HCT116 (cell line): Measurements from ENCODE around the gene THAP11. TPM values are rescaled to one million over a fixed set of nuclear protein-coding genes. Genes with fewer than 3 reads are reported as not detected.

ENCODE experiments used
- ATAC-seq: fragments of 200-7000 bp; cut with Tn5 transposase; 2 replicates; pipeline ENCODE4 v1.9.1; 2020; ENCODE audit warnings: mild to moderate bottlenecking, moderate library complexity
- BruUV-seq: library from RNA; stranded (reverse); fragments of 400-500 nt; replicated peaks from 2 replicates; lab custom pipeline; 2021; lab: Mats Ljungman, UMichigan
- CTCF ChIA-PET: fragments of 300-600 bp; sonication (Branson Sonifier 250); formaldehyde crosslinking; loops from one replicate; lab custom pipeline; 2021; ENCODE audit warnings: antibody characterized with exemption; lab: Charles Lee
- POLR2A ChIA-PET: fragments of 300-600, 350-600 bp; sonication (Branson Sonifier 250); formaldehyde crosslinking; loops from one replicate; lab custom pipeline; 2021; ENCODE audit warnings: antibody characterized with exemption; lab: Charles Lee
- RAD21 ChIA-PET, 2 experiments: fragments of 300-600 bp; sonication (Branson Sonifier 250); formaldehyde crosslinking; loops; one replicate each; lab custom pipeline; 2023; ENCODE audit warnings: low total read pairs in 2 of 2; ENCODE audit not compliant: uncharacterized antibody in 2 of 2, unreplicated experiment in 2 of 2, low non-redundant PET in 1 of 2; lab: Charles Lee
- DNase-seq: peaks from one replicate; pipeline ENCODE4 v3.0.0-alpha.2; 2010; ENCODE audit warnings: low read depth, low spot score
- H2AFZ ChIP-seq: fragments of 200-600 bp; shearing (Covaris generic), sonication (generic); 2 replicates; pipeline ENCODE4 v1.6.1; 2017; ENCODE audit warnings: low read depth, mixed run types, mixed read lengths, antibody characterized with exemption, low read length; ENCODE audit not compliant: poor library complexity, severe bottlenecking
- H3K27ac ChIP-seq: 2 replicates; pipeline ENCODE4 v1.5.1; 2012; ENCODE audit warnings: low read depth, low read length
- H3K27me3 ChIP-seq: fragments of 200-600 bp; sonication (generic); 2 replicates; pipeline ENCODE4 v1.6.1; 2016; ENCODE audit warnings: mixed run types, low read length, mixed read lengths; ENCODE audit not compliant: insufficient read depth
- H3K36me3 ChIP-seq, 2 experiments: fragments of 200-500 bp in 1 of 2; fragments of 200-600 bp in 1 of 2; sonication (Bioruptor generic) in 1 of 2; sonication (generic) in 1 of 2; 2 replicates each; pipeline versions ENCODE4 v1.5.1 to v1.6.1; 2014 to 2016; ENCODE audit warnings: low read length in 2 of 2, inconsistent platforms in 1 of 2, mixed read lengths in 1 of 2, mixed run types in 1 of 2; ENCODE audit not compliant: insufficient read depth in 2 of 2, control insufficient read depth in 1 of 2
- H3K4me1 ChIP-seq, 2 experiments: fragments of 200-600 bp in 1 of 2; sonication (generic) in 1 of 2; 2 replicates each; pipeline versions ENCODE4 v1.5.1 to v1.6.1; 2012 to 2017; ENCODE audit warnings: low read length in 2 of 2, inconsistent platforms in 1 of 2, mild to moderate bottlenecking in 1 of 2, mixed read lengths in 1 of 2, mixed run types in 1 of 2, moderate library complexity in 1 of 2; ENCODE audit not compliant: insufficient read depth in 2 of 2, control insufficient read depth in 1 of 2
- H3K4me2 ChIP-seq: fragments of 200-600 bp; sonication (generic); 2 replicates; pipeline ENCODE4 v1.6.1; 2017; ENCODE audit warnings: mixed run types, low read length, mixed read lengths
- H3K4me3 ChIP-seq, 2 experiments: fragments of 200-600 bp in 1 of 2; sonication (generic) in 1 of 2; replicated peaks in 1 of 2; 2 replicates each; pipeline ENCODE4 v1.5.1; 2011 to 2016; ENCODE audit warnings: low read length in 2 of 2, control low read depth in 1 of 2, low read depth in 1 of 2, mild to moderate bottlenecking in 1 of 2, mixed read lengths in 1 of 2, mixed run types in 1 of 2
- H3K79me2 ChIP-seq: fragments of 200-600 bp; sonication (generic); 2 replicates; pipeline ENCODE4 v1.6.1; 2017; ENCODE audit warnings: mild to moderate bottlenecking, mixed run types, low read length, moderate library complexity, mixed read lengths; ENCODE audit not compliant: insufficient read depth
- H3K9ac ChIP-seq: fragments of 200-600 bp; sonication (generic); 2 replicates; pipeline ENCODE4 v1.6.1; 2016; ENCODE audit warnings: low read length, mixed read lengths
- H3K9me2 ChIP-seq: fragments of 200-600 bp; sonication (generic), shearing (Covaris generic); 2 replicates; pipeline ENCODE4 v1.6.1; 2017; ENCODE audit warnings: mixed run types, mild to moderate bottlenecking, moderate library complexity; ENCODE audit not compliant: insufficient read depth
- H3K9me3 ChIP-seq, 2 experiments: fragments of 200-500 bp in 1 of 2; fragments of 200-600 bp in 1 of 2; sonication (Bioruptor generic) in 1 of 2; sonication (generic) in 1 of 2; 2 replicates each; pipeline ENCODE4 v1.6.1; 2014 to 2017; ENCODE audit warnings: low read length in 2 of 2, mixed read lengths in 2 of 2, inconsistent platforms in 1 of 2, low read depth in 1 of 2, mild to moderate bottlenecking in 1 of 2, mixed run types in 1 of 2, moderate library complexity in 1 of 2; ENCODE audit not compliant: control insufficient read depth in 1 of 2, insufficient read depth in 1 of 2
- H4K20me1 ChIP-seq: fragments of 200-600 bp; sonication (generic), shearing (Covaris generic); 2 replicates; pipeline ENCODE4 v1.6.1; 2017; ENCODE audit warnings: mixed run types, mild to moderate bottlenecking, moderate library complexity; ENCODE audit not compliant: insufficient read depth
- CBX3 ChIP-seq: IDR thresholded peaks from 2 replicates; pipeline ENCODE4 v1.6.1; 2012; ENCODE audit warnings: low read depth
- CTCF ChIP-seq, 3 experiments: fragments of 200-600 bp in 1 of 3; sonication (generic) in 1 of 3; IDR thresholded peaks in 2 of 3; conservative IDR thresholded peaks in 1 of 3; 2 replicates each; pipeline ENCODE4 v1.5.1; 2012 to 2017; ENCODE audit warnings: low read depth in 2 of 3, low read length in 2 of 3, antibody characterized with exemption in 1 of 3, borderline replicate concordance in 1 of 3, control low read depth in 1 of 3, mild to moderate bottlenecking in 1 of 3, mixed read lengths in 1 of 3, mixed run types in 1 of 3, moderate library complexity in 1 of 3; ENCODE audit not compliant: insufficient read depth in 1 of 3
- ELF1 ChIP-seq: IDR thresholded peaks from 2 replicates; pipeline ENCODE4 v1.6.1; 2012; ENCODE audit warnings: low read depth, borderline replicate concordance
- EZH2 ChIP-seq: fragments of 200-600 bp; sonication (generic); IDR thresholded peaks from 2 replicates; pipeline ENCODE4 v1.6.1; 2017; ENCODE audit warnings: antibody characterized with exemption, mixed run types
- EZH2phosphoT487 ChIP-seq: fragments of 200-600 bp; IDR thresholded peaks from 2 replicates; pipeline ENCODE4 v1.6.1; 2018; ENCODE audit warnings: antibody characterized with exemption, borderline replicate concordance
- POLR2AphosphoS5 ChIP-seq: IDR thresholded peaks from 2 replicates; pipeline ENCODE4 v1.6.1; 2011; ENCODE audit warnings: mild to moderate bottlenecking, low read depth, low read length, moderate library complexity
- REST ChIP-seq: IDR thresholded peaks from 2 replicates; pipeline ENCODE4 v1.6.1; 2012; ENCODE audit warnings: low read depth
- SIN3A ChIP-seq: IDR thresholded peaks from 2 replicates; pipeline ENCODE4 v1.6.1; 2012; ENCODE audit warnings: low read depth
- SRF ChIP-seq: IDR thresholded peaks from 2 replicates; pipeline ENCODE4 v1.6.1; 2012; ENCODE audit warnings: low read depth
- ZBTB33 ChIP-seq: IDR thresholded peaks from 2 replicates; pipeline ENCODE4 v1.6.1; 2011; ENCODE audit warnings: mild to moderate bottlenecking, low read length, moderate library complexity; ENCODE audit not compliant: insufficient replicate concordance; ENCODE audit errors: extremely low read depth
- ZFX ChIP-seq: fragments of 450-650 bp; IDR thresholded peaks from 2 replicates; pipeline ENCODE4 v1.6.1; 2017
- intact Hi-C: fragments of 100-400 bp; cut with micrococcal nuclease; formaldehyde crosslinking; loops from 2 replicates; pipeline ENCODE4 v1.10.0; 2022
- total RNA-seq: library from RNA; stranded (reverse); gene quantifications from one replicate; pipeline ENCODE4 v1.2.1, GENCODE V29; 2021; ENCODE audit not compliant: unreplicated experiment

The THAP11 gene
- total RNA-seq, 1 experiment from 2014 or later = 25.4 TPM

- Histone ChIP-seq H3K36me3 (peaks cover 10 to 14% of the 10 kb centered on the region in 2 experiments; a peak in 3 of 4 replicates), H3K27me3 (no peaks in the 10 kb centered on the region), H3K79me2 (no peaks in the 10 kb centered on the region), H3K9me2 (no peaks in the 10 kb centered on the region), H3K27ac (no peak overlapping the region), H3K4me1 (no peaks in the 10 kb centered on the region), H3K4me3 (no peak overlapping the region), H2AFZ (no peak overlapping the region)
- no TSS peak for BruUV-seq
- RAD21 ChIA-PET = no interaction called here
- CTCF ChIA-PET = interaction anchor here (2.3 kb wide), 1 partner anchor 9 kb away, joined by 10 read pairs; no protein-coding TSS in a partner anchor
- TF ChIP-seq ZBTB33 (no peak), ELF1 (no peak), EZH2 (no peak), CBX3 (no peak), SRF (no peak), EZH2phosphoT487 (no peak), CTCF (IDR thresholded peaks at IDR 0.05 in 2 of 3, conservative IDR thresholded peaks at IDR 0.05 in 1 of 3; ENCODE audit: borderline replicate concordance in 1 of 3, insufficient read depth in 1 of 3, low read depth in 2 of 3, low read length in 2 of 3) (no peak), ZFX (no peak), REST (no peak), POLR2AphosphoS5 (no peak), SIN3A (no peak)
- TF ChIP-seq, all 23 proteins: peak for 0
- DNase-seq (no peak), ATAC-seq (no peak)
- no peaks in the 10 kb centered on the region for H4K20me1 ChIP-seq
- no peak overlapping the region for H3K4me2 ChIP-seq
- no peaks in the 10 kb centered on the region for H3K9me3 ChIP-seq
- intact Hi-C loops = no loop called here
- no peak overlapping the region for H3K9ac ChIP-seq
- POLR2A ChIA-PET = no interaction called here
Observed at GRCh38 chr16:67825906-67826305, 16.2 kb upstream of the THAP11 start.
